NCI-H524 treated with DMSO at 0.1 percent for 48 hours (cell line): ENCODE measurements around the gene TIAM2.
"Not testable (repeated sequence)": the region's sequence is repeated elsewhere in the genome, so short reads cannot be mapped to it uniquely, and the experiment has no call there.

ENCODE experiments used
- DNase-seq: peaks from one replicate; lab custom pipeline; 2025; lab: John Stamatoyannopoulos, UW

The TIAM2 gene

DNA sequence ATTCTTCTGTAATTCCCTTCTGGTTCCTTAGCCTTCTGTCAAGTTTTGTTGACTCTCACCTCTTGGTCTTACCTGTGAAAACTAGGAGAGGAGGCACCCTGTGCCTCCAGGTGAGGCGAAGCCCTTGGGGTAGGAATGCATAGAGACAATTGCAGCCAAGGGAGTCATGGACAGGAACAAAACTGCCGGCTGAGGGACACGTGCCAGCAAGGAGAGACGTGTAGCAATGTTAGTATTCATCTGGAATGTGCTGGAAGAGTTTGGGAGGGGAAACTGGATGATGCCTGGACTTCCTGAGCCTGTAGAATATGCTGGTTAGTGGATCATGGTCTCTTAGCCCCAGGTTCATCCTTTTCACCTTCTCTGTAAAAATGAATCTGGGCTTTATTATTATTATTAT, 3.9 kb upstream of the TIAM2 start:
- no peak for DNase-seq

DNA sequence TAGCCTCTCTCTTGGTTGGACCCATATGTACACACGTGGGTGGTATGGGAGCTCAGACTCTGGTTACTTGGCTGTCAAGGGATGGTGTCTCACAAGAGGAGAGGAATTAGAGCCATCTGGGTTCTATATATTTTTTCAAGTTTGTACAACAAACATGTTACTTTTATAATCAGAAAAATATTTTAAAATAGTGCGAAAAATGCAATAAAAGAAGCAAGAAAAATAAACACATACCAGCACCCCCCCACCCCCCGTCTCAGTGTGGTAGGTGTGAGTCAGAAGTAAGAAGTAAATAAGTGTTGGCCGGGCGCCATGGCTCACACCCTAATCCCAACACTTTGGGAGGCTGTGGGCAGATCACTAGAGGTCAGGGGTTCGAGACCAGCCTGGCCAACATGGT, 2.1 kb upstream of the TIAM2 start:
- DNase-seq, result no peak

DNA sequence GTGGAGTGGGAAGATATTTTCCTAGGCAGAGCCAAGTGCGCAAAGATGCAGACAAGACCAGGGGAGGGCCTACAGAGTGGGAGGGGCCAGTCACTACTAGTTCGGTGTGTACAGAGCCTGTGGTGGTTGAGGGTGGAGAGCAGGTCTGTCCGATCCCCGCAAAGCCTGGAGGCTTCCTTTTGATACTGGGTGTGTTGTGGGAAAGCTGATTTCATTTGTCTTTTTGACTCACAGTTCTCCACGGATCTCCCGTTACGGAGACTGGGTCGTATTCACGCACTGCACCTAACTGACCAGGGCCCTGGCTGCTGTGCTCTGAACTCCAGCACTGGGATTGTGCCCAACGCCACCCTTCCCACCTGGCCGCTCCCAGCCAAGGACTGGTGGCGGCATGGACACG, 1.4 kb upstream of the TIAM2 start:
- no peak for DNase-seq

DNA sequence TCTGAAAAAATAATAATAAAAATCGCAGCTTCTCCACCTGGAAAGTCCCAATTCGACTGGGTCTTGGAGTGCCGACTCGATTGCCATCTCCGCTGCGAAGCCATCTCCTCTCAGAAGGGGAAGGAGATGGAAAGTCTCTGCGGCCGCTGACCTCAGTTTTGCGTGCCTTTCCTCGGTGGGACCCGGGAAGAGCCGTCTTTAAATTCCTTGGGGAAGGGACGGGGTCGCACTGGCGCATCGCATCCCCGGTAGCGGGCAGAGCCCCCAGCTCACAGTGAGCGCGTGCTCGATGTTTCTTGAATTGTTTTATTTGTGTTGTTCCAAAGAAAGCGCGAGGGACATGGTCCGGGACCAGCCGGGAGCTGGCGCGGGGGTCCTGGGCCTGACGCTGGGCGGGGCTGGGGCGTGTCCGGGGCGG, 270 bp upstream of the TIAM2 start:
- DNase-seq, result no peak

DNA sequence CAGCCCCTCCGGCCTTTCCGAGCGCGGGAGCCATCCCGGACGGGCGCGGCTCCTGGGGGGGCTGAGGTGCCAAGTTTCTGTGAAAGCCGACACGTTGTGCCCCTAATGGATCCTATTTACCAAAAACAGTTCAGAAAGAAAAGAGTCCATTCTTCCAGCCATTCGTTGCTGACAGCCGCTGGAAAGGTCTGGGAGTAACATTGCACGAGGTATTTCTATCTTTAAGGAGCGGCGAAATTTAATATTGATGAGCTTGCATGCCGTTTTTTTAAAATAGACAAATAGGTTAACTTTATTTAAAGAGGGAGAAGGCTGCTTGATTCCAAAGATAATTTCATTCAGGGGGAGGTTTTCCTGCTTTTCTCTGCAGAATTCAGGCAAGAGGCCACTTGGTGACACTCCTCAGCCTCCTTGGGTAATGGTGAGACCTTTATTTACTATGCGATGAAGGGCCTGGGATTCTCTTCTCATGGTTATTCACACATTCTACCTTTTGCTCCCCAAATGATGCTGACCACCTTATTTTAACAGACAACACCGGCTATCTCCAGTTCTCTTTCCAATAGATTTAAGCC, 988 bp downstream of the TIAM2 start:
- DNase-seq, result no peak

DNA sequence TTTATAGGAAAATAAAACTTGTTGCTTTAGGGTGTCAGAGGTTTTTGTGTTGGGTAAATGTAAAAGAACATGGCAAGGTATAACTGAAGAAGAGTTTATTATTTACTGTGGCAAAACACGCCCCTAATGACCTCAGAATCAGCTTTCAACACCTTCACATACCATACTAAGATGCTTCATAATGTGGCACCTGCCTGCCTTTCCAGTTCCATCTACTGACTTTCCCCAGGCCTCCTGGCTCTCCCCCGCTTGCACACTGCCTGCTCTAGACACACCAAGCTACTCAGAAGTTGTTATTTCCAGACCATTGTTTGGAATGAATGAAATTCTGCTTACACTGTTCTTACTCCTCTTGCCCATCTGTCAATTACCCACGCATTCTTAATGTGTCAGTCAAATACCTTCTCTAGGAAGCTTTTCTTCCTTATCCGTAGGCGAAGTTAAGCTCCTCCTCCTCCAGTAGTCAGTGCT, 1.8 kb downstream of the TIAM2 start:
- DNase-seq, result no peak

DNA sequence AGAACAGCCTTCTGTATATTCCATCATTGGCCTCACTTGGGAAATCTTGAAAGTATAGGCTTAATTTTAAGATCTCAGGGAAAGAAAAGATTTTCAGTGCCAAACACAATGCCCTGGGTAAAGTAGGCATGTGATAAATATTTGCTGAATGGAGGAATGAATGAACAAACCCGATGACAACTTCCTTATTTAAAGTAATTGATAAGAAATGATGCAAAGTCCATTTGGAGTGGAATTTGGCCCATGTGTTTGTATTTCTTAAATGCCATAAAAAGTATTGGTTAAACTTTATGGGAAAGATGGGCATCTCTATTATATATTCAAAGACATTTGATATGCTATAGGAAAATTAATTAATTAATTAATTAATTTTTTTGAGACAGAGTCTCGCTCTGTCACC, 3.7 kb downstream of the TIAM2 start:
- no peak for DNase-seq

DNA sequence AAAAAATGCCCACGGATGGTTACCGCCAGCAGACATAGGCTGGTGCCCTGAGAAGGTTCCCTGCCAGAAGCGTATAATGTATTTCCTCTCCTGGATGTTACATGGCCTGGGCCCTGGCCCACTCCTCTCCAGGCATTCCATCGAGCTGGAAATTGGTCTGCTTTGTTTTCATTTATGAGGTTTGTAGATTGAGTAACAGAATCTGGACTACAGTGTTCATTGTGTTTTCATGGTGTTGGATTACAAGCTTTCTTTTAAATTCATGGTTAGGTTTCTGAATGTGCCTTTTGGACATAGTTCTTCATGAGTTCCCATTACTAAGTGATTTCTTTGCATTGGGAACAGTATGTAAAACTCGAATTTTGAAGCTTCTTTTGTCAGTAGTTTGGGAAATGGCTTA, 6.4 kb downstream of the TIAM2 start:
- DNase-seq, result no peak

DNA sequence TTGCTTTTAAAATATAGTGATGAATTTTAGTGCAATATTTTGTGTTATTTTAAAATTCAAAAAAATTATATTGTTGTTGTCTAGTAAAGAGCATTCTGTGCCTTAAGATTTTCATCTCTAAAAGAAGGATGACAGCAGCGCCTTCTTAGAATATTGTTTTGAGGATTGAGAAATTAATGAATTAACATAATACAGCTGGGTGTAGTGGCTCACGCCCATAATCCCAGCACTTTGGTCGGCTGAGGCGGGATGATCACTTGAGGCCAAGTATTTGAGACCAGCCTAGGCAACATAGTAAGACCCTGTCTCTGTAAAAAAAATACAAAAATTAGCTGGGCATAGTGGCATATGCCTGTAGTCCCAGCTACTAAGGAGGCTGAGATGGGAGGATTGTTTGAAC, 6.8 kb downstream of the TIAM2 start:
- DNase-seq, result no peak

DNA sequence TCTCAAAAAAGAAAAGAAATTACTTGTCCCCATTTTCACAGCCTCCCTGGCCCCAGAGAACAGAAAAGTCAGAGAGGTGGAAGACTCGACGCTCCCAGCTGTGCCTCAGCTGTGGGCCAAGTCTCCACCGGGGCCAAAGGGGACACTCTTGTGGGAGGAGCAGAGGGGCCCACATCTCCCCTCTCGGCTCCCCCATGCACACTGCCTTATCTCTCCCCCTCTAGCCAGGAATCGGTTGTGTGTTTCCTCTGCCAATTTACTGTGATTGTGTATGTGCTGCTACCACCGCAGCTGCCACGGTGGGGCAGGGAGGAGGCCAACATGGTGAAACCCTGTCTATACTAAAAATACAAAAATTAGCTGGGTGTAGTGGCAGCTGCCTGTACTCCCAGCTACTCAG, 8.4 kb downstream of the TIAM2 start:
- DNase-seq, result no peak

DNA sequence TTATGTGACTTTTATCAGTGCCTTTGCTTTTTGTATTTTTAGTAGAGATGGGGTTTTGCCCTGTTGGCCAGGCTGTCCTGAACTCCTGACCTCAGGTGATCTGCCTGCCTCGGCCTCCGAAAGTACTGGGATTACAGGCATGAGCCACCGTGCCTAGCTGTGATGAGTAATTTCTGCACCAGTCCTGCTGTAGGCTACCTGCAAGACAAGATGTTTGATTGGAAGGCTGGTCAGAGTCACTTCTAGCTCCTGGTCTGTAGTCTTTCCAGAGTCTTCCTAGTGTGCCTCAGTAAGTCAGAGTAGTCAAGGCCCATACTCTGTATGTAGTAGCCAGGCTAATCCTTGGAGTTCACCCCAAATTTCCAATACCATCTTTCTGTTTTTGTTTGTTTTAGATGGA, 8.9 kb downstream of the TIAM2 start:
- DNase-seq, result no peak

DNA sequence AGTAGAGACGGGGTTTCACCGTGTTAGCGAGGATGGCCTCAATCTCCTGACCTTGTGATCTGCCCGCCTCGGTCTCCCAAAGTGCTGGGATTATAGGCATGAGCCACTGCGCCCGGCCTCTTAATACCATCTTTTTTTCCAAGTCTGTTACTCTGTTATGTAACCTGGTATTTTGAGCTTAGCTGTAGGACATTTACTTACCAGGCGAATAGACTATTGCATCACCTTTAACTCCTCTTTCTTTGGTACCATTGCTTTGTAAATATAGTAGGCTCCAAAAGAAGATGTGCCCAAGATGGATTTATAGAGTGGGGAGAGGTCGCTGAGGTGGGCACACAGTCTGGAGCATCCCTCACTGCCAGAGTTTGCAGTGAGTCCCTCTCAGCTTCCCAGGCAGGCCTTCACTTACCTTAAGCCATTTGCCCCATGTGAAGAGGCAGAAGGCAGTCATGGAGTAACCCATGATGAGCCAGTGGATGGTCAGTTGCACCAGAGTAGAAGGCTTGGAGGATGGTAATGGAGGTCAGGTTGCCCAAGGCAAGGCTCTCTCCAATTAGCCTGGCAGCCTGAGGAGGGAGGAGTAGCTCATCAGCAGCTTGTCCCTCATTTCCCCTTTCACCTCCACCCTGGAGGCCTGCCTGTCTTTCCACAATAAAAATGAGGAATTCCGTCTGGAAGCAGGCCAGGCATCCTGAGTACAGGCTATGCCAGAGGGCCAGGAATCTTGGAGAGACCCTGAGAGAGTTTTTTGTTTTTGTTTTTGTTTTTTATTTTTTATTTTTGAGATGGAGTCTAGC, 9.7 kb downstream of the TIAM2 start:
- no peak for DNase-seq

DNA sequence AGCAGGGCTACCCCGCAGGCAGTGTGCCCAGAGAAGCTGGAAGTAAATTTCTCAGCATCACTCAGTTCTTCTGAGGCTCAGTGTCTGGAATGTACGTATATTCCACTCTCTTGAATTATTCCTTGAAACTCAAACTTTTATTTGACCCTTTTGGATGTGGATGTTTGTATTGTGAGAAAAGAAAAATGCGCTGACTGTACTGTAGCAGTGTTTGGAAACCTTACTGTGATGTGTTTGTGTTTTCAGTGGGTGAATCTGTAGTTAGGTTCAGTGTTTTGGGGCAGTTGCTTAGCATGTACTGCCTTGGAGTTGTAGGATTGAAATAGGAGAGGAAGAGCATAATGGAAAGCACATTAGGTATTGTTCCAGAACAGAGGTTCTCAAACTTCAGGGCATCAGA, 13.5 kb downstream of the TIAM2 start:
- no peak for DNase-seq

DNA sequence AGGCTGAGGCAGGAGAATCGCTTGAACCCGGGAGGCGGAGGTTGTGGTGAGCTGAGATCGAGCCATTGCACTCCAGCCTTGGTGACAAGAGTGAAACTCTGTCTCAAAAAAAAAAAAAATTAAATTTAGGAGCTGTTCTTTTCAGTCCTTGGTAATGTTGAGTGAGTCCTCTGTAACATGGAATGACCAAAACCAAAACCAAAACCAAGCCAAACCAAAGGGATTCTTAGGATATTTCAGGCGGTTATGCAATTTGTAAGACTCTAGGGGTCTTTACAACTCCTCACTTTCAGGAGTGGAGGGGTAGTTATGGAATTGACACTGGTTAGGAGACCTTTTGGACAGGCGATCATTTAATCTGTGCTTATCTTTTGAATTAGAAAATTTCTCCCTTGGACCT, 15.8 kb downstream of the TIAM2 start:
- DNase-seq, result no peak

DNA sequence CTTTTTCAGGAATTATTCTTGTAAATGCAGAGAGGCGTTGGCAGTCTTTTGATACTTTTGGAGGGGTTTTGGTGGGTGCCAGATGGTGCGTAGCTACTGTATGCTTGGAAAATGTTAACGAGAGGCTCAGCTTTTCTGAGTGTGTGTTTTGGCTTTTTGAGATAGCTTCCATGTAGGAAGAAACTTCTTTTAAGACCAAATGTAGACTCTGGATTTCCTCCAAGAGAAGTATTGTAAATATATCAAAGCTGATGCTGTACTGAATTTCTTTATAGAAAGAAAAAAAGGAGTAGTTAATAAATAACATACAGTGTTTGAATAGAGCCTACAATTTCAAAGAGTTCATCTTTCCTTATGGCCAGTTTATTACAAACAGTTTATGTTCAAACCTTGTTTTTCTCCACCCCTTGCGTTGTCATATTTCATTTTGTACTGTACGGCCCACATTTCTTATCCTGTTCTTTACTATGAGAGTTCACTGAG, 16.7 kb downstream of the TIAM2 start:
- DNase-seq, result peak; percentile 64

DNA sequence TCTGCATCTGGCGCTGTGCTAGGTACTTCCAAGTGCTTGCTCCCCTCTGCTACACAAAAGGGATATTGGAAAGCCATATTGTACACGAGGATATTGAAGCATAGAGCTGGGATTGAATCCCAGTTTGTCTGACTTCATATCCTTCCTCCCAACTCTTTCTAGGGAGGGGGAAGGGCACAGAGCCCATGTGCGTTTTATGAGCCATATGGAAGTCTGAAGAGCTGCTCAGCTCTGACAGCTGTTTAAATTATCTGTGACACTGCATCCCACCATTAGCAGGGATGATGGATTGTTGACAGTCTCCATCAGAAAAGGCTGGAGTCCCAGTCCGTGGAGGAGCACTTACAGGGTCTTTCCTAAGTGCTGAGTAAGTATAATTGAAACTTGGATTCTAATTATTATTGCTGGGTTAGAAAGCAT, 18.4 kb downstream of the TIAM2 start:
- peak; percentile 97 for DNase-seq

DNA sequence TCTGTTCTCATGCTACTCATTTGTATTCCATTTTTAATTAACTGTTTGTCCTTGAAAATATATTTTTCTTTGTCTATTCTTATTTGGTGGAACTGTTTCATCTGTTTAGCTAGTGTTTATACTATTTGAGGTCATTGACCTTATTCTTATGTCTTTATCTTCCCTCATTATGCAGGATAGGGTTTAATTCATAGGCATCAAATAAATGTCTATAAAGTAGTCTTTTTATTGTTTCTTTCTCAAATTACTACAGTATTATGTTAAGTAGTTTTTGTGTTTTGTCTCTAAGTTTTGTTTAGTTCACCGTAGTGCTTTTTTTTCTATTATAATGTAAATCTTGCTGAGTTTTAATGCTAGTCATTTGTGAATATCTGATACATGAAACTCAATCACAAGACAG, 19.0 kb downstream of the TIAM2 start:
- DNase-seq, result no peak

DNA sequence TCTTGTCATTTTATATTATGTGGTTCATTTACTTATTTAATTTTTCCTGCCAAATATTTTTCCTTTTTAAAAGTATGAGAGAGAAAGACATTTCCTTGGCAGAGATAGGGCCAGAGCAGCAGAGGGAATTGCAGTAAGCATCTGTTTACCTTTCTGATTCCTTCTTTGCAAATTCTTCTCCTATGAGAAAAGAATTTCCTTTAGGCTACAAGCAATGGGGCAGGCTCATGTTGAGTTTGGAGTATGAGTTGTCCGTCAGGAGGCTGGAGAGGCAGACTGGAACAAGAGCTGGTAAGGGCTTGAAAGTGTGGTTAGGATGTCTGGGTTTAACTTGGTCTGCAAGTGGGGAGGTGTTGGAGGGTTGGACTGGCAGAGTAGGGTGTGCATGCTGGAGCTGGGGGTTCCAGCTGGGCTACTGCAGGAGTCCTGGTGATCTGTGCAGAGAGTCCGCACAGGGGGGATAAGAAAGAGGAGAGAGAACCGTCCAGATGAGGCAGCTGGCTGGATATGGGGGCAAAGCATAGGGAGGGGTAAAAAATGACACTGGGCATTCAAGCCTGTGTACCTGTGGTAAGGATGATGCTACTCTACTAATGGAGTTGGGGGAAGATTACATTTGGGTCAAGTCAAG, 19.7 kb downstream of the TIAM2 start:
- no peak for DNase-seq

DNA sequence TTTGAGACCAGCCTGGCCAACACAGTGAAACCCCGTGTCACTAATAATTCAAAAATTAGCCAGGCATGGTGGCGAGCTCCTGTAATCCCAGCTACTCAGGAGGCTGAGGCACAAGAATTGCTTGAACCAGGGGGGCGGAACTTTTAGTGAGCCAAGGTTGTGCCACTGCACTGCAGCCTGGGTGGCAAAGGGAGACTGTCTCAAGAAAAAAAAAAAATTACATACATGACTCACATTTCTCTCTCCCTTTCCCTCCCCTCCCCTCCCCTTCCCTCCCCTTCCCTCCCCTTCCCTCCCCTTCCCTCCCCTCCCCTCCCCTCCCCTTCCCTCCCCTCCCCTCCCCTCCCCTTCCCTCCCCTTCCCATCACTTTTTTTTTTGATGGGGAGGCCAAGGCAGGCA, 23.3 kb downstream of the TIAM2 start:
- DNase-seq, result not testable (repeated sequence)

DNA sequence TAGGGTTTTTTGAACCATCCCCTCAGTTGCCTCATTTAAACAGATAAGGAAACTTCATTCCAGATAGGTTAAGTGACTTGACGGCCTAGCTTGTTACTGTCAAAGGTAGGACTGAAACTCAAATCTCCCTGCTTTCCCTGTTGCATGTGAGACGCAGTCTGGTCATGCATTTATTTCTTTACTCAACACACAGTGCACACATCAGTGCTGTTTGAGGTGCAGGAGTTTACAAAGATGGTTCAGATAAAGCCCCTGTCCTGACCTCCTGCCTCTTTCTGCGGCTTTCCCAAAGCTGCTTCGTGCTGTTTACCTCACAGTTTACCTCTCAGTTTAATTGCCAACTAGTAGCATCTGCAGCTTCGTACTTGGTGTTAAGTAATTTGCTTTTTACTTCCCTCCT, 26.6 kb downstream of the TIAM2 start:
- no peak for DNase-seq

DNA sequence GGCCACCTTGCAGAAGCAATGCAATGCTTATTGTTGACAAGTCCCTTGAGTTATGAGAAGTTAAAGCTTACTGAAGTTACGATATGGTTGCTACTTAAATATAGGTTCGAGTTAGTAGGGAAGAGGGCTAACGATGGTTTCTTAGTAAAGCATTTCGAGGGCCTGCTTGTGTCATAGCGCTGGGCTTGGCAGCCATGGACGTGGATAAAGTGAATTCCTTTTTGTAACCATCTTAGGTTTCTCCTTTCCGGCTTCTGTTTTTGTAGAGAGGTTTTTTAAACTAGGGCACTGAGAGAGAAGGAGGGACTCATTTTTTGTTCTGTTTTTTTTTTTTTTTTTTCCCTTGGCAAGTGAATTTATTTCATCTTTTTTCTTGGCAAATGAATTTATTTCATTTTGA, 27.6 kb downstream of the TIAM2 start:
- DNase-seq, result no peak

DNA sequence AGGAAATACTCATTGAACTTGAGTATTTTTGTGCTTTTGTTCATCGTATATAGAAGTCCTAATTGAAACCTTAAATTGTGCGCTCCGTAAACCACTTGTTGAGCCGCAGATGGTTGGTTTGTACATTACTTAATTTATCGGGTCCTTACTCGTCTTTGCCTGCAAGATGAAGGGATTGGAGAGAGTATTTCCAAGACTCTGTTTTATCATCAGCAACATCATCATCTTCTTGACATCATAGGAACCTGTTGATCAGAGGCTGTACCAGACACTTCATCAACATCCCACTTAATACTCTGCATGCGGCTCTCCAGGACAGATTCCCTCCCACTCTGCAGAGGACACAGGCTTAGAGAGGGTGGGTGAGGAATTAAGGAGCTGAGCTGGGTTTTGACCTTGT, 28.6 kb downstream of the TIAM2 start:
- no peak for DNase-seq

DNA sequence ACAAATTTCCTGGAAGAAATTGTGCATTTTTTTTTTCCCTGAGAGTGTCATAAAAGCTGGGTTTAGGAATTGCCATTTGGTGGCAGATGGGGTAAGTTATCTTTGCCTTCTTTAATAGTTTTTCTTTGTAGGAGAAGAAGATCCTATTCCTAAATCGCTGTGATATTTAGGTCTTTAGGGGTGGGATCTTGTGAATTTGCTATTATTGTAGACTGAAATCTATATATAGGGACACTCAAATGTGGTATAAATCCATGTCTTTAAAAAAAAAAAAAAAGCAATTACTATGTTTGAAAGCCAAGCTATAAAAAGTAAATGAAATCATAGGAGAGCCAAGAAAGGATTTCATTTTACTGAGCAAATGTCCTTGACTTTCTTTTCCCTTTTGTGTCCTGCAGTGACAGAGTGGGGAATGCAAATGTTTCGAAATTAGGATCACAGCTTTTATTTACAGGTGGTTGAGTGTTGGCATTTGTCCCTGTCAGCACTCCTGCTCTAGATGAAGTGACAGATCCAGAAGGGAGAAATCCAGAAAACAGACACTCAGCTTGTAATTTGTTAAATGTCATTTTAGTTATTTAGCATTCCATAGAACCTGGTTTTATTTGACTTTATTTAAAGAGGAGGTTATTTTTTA, 29.4 kb downstream of the TIAM2 start:
- no peak for DNase-seq
